ENCODE results near the gene DTD1. TPM values are rescaled to one million over a fixed set of nuclear protein-coding genes. Genes with fewer than 3 reads are reported as not detected.

DTD1 gene
- total RNA-seq, 4 donors from 2014 or later: 31.0 to 49.8 (median 39.7) TPM

DNA sequence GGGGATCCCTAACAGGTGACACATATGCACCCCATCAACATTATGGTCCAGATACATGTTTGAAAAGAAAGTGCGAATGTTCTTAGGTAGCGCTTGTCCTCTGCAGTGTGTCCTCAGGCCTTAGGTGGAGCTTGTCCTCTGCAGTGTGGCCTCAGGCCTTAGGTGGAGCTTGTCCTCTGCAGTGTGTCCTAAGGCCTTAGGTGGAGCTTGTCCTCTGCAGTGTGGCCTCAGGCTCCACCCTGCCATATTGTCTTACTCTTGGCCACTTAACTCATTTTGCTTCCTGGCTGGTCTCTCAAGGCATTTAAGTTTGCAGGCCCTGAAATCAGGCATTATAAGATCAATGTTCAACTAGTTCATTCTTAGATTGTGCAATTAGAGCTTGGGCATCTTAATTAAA is 151.0 kb downstream of the DTD1 start:
- peaks cover 0 to 30% (median 11%) of the 10 kb centered on the region in 4 donors for H3K4me1 ChIP-seq
- TF ChIP-seq EP300 (IDR thresholded peaks at IDR 0.05) (no peak), POLR2A (IDR thresholded peaks at IDR 0.05) (no peak)
- TF ChIP-seq, protein P1, sequence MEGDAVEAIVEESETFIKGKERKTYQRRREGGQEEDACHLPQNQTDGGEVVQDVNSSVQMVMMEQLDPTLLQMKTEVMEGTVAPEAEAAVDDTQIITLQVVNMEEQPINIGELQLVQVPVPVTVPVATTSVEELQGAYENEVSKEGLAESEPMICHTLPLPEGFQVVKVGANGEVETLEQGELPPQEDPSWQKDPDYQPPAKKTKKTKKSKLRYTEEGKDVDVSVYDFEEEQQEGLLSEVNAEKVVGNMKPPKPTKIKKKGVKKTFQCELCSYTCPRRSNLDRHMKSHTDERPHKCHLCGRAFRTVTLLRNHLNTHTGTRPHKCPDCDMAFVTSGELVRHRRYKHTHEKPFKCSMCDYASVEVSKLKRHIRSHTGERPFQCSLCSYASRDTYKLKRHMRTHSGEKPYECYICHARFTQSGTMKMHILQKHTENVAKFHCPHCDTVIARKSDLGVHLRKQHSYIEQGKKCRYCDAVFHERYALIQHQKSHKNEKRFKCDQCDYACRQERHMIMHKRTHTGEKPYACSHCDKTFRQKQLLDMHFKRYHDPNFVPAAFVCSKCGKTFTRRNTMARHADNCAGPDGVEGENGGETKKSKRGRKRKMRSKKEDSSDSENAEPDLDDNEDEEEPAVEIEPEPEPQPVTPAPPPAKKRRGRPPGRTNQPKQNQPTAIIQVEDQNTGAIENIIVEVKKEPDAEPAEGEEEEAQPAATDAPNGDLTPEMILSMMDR (IDR thresholded peaks at IDR 0.05): no peak
- no peaks in the 10 kb centered on the region for H3K27me3 ChIP-seq
- 79 to 100% methylated on average over 2 of the region's 2 CpGs for WGBS, 2 donors
- peak overlapping the region in 3 of 4 donors; percentile 51 to 68 (median 54) for H3K27ac ChIP-seq
- H3K4me3 ChIP-seq: no peak overlapping the region
- peaks cover 0 to under 1% (median 0%) of the 10 kb centered on the region in 3 donors for H3K36me3 ChIP-seq
- DNase-seq (ENCODE audit: low spot score in 2 of 2): no peak
- H3K9me3 ChIP-seq: no peaks in the 10 kb centered on the region

- H3K27me3 ChIP-seq: no peaks in the 10 kb centered on the region
Observed at GRCh38 chr20:18739751-18740166, 151.9 kb downstream of the DTD1 start.

DNA sequence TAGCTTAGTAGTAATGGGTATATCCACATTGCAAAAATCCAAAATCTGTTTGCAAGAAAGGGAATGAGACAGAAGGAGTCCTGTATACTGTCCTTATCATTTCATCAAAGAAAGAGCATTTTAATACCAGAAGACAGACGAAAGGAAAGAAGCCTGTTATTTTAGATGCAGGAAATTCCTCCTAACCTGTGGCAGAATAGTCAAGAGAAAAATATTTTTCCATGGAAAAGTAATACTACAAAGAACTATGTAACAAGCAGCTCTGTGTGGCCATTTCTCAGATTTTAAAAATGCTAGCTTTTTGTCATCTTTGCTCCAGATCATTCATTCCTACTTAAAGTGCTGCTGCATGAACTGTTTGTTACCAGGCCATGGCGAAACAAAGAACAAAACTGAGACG is 152.9 kb downstream of the DTD1 start:
- Histone ChIP-seq H3K4me3 (no peak overlapping the region), H3K36me3 (peaks cover 0 to 19% (median 5%) of the 10 kb centered on the region in 3 donors), H3K27ac (no peak overlapping the region), H3K4me1 (peaks cover 0 to 30% (median 11%) of the 10 kb centered on the region in 4 donors), H3K9me3 (no peaks in the 10 kb centered on the region), H3K27me3 (no peaks in the 10 kb centered on the region)
- DNase-seq (ENCODE audit: low spot score in 2 of 2): no peak
- WGBS, 2 donors: 85 to 89% methylated on average over 3 of the region's 3 CpGs
- no peak for TF ChIP-seq POLR2A (IDR thresholded peaks at IDR 0.05)
- TF ChIP-seq, protein P1 (IDR thresholded peaks at IDR 0.05): no peak
- TF ChIP-seq EP300 (IDR thresholded peaks at IDR 0.05): no peak

More at GRCh38 chr20:18739751-18740166, 151.9 kb downstream of the DTD1 start:
- H3K27ac ChIP-seq: peak overlapping the region in 2 of 4 donors; percentile 51 to 68
- peak in 1 of 2 donors; percentile 16 for DNase-seq (ENCODE audit: low spot score in 2 of 2)
- H3K36me3 ChIP-seq: peaks cover 0 to 9% (median under 1%) of the 10 kb centered on the region in 3 donors
- WGBS, 2 donors: 21 to 39% methylated on average over 4 of the region's 4 CpGs
- TF ChIP-seq EP300 (IDR thresholded peaks at IDR 0.05) (peak in 1 of 2 donors; percentile 39), POLR2A (IDR thresholded peaks at IDR 0.05) (no peak)
- TF ChIP-seq, protein P1 (IDR thresholded peaks at IDR 0.05): no peak
- H3K4me3 ChIP-seq: no peak overlapping the region
- peaks cover 0 to 30% (median 11%) of the 10 kb centered on the region in 4 donors for H3K4me1 ChIP-seq
- no peaks in the 10 kb centered on the region for H3K9me3 ChIP-seq

- TF ChIP-seq POLR2A (IDR thresholded peaks at IDR 0.05) (no peak), EP300 (IDR thresholded peaks at IDR 0.05) (no peak)
- TF ChIP-seq, protein P1 (IDR thresholded peaks at IDR 0.05): no peak
- H3K4me3 ChIP-seq: no peak overlapping the region
- no peaks in the 10 kb centered on the region for H3K27me3 ChIP-seq
- peaks cover 0 to 33% (median 5%) of the 10 kb centered on the region in 3 donors for H3K36me3 ChIP-seq
- WGBS, 2 donors: 76 to 84% methylated on average over 3 of the region's 3 CpGs
- no peaks in the 10 kb centered on the region for H3K9me3 ChIP-seq
- DNase-seq (ENCODE audit: low spot score in 2 of 2): no peak
- no peak overlapping the region for H3K27ac ChIP-seq
- peaks cover 0 to 25% (median 11%) of the 10 kb centered on the region in 4 donors for H3K4me1 ChIP-seq
Observed at GRCh38 chr20:18742841-18743240, 155.0 kb downstream of the DTD1 start.

GRCh38 chr20:18743665-18744440 is 156.0 kb downstream of the DTD1 start:
- Histone ChIP-seq H3K4me1 (peaks cover 0 to 15% (median 10%) of the 10 kb centered on the region in 4 donors), H3K36me3 (peaks cover 0 to 37% (median 5%) of the 10 kb centered on the region in 3 donors), H3K27me3 (no peaks in the 10 kb centered on the region), H3K4me3 (no peak overlapping the region), H3K9me3 (no peaks in the 10 kb centered on the region), H3K27ac (no peak overlapping the region)
- no peak for DNase-seq (ENCODE audit: low spot score in 2 of 2)
- TF ChIP-seq POLR2A (IDR thresholded peaks at IDR 0.05): no peak
- TF ChIP-seq, protein P1 (IDR thresholded peaks at IDR 0.05): no peak
- no peak for TF ChIP-seq EP300 (IDR thresholded peaks at IDR 0.05)
- 77 to 91% methylated on average over 11 of the region's 11 CpGs for WGBS, 2 donors
